Esophagus (tissue), 2 donors: ENCODE measurements around the gene NCOA1. TPM values are rescaled to one million over a fixed set of nuclear protein-coding genes. Genes with fewer than 3 reads are reported as not detected.

ENCODE experiments used
- H3K27ac ChIP-seq, 2 donors: one replicate each; pipeline ENCODE4 v1.5.1; 2013; ENCODE audit warnings: low read depth in 2 of 2, mild to moderate bottlenecking in 2 of 2, inconsistent platforms in 1 of 2, low read length in 1 of 2, moderate library complexity in 1 of 2
- H3K27me3 ChIP-seq, 2 donors: one replicate each; pipeline ENCODE4 v1.6.1; 2013; ENCODE audit warnings: low read length in 2 of 2, control low read depth in 1 of 2, mild to moderate bottlenecking in 1 of 2; ENCODE audit not compliant: insufficient read depth in 2 of 2, control insufficient read depth in 1 of 2
- H3K36me3 ChIP-seq, 2 donors: one replicate each; pipeline ENCODE4 v1.6.1; 2013; ENCODE audit warnings: low read length in 1 of 2; ENCODE audit not compliant: control insufficient read depth in 2 of 2, insufficient read depth in 2 of 2
- H3K4me1 ChIP-seq, 2 donors: one replicate each; pipeline ENCODE4 v1.6.1; 2013; ENCODE audit warnings: low read length in 1 of 2; ENCODE audit not compliant: control insufficient read depth in 2 of 2, insufficient read depth in 2 of 2
- H3K4me3 ChIP-seq, 2 donors: one replicate each; pipeline ENCODE4 v1.5.1; 2013; ENCODE audit warnings: low read length in 2 of 2, mild to moderate bottlenecking in 2 of 2, low read depth in 1 of 2, moderate library complexity in 1 of 2
- H3K9me3 ChIP-seq, 2 donors: one replicate each; pipeline ENCODE4 v1.6.1; 2013; ENCODE audit warnings: mild to moderate bottlenecking in 2 of 2, low read depth in 1 of 2, low read length in 1 of 2, moderate library complexity in 1 of 2; ENCODE audit not compliant: control insufficient read depth in 2 of 2, insufficient read depth in 1 of 2
- WGBS, 2 donors: extraction: QIAGEN DNeasy Blood & Tissue Kit; methylation state at CpG; one replicate each; pipeline ENCODE4 v1.1.7; 2013; 5-methylcytosine and 5-hydroxymethylcytosine counted together
- polyA plus RNA-seq, 2 donors: library from polyadenylated mRNA; stranded (reverse); fragments of 200-250 nt; gene quantifications; one replicate each; pipeline ENCODE4 v1.2.3, GENCODE V29; 2013
- donor health status: healthy with polysubstance abuse.
- donor health status: Bipolar disorder and iron deficiency.

NCOA1 gene
- polyA plus RNA-seq, 2 donors = 8.7 to 13.7 TPM

GRCh38 chr2:24743924-24744323 lies 252.9 kb downstream of the NCOA1 start:
- Histone ChIP-seq H3K9me3 (no peaks in the 10 kb centered on the region), H3K4me3 (no peak overlapping the region), H3K4me1 (no peaks in the 10 kb centered on the region), H3K27ac (no peak overlapping the region), H3K27me3 (no peaks in the 10 kb centered on the region), H3K36me3 (peaks cover 6 to 7% of the 10 kb centered on the region in 2 donors)
- WGBS, 2 donors = 70 to 76% methylated on average over 3 of the region's 3 CpGs

- no peaks in the 10 kb centered on the region for H3K9me3 ChIP-seq
- H3K4me3 ChIP-seq = no peak overlapping the region
- H3K36me3 ChIP-seq = peaks cover 6 to 7% of the 10 kb centered on the region in 2 donors
- no peaks in the 10 kb centered on the region for H3K27me3 ChIP-seq
- no peaks in the 10 kb centered on the region for H3K4me1 ChIP-seq
- H3K27ac ChIP-seq = no peak overlapping the region
- 43 to 73% methylated on average over 1 of the region's 1 CpG for WGBS, 2 donors
These were observed 253.3 kb downstream of the NCOA1 start for GRCh38 chr2:24744356-24744755.

GRCh38 chr2:24745825-24746224 lies 254.8 kb downstream of the NCOA1 start:
- no peaks in the 10 kb centered on the region for H3K9me3 ChIP-seq
- no peak overlapping the region for H3K4me3 ChIP-seq
- H3K4me1 ChIP-seq = no peaks in the 10 kb centered on the region
- no peak overlapping the region for H3K27ac ChIP-seq
- 87 to 88% methylated on average over 2 of the region's 2 CpGs for WGBS, 2 donors
- no peaks in the 10 kb centered on the region for H3K27me3 ChIP-seq
- H3K36me3 ChIP-seq = peaks cover 6 to 7% of the 10 kb centered on the region in 2 donors

- Histone ChIP-seq H3K4me3 (no peak overlapping the region), H3K27me3 (no peaks in the 10 kb centered on the region), H3K4me1 (no peaks in the 10 kb centered on the region), H3K9me3 (no peaks in the 10 kb centered on the region), H3K36me3 (no peaks in the 10 kb centered on the region), H3K27ac (no peak overlapping the region)
- 95 to 96% methylated on average over 3 of the region's 3 CpGs for WGBS, 2 donors
These were observed 256.2 kb downstream of the NCOA1 start for GRCh38 chr2:24747299-24747698.

- no peak overlapping the region for H3K27ac ChIP-seq
- H3K4me3 ChIP-seq = no peak overlapping the region
- peaks cover 1 to 3% of the 10 kb centered on the region in 2 donors for H3K36me3 ChIP-seq
- no peaks in the 10 kb centered on the region for H3K4me1 ChIP-seq
- 90 to 96% methylated on average over 7 of the region's 7 CpGs for WGBS, 2 donors
- no peaks in the 10 kb centered on the region for H3K27me3 ChIP-seq
- H3K9me3 ChIP-seq = no peaks in the 10 kb centered on the region
These were observed 258.1 kb downstream of the NCOA1 start for GRCh38 chr2:24749069-24749691.

- H3K4me3 ChIP-seq = no peak overlapping the region
- no peaks in the 10 kb centered on the region for H3K9me3 ChIP-seq
- H3K36me3 ChIP-seq = peaks cover 3 to 5% of the 10 kb centered on the region in 2 donors
- H3K4me1 ChIP-seq = no peaks in the 10 kb centered on the region
- WGBS, 2 donors = 80 to 85% methylated on average over 3 of the region's 3 CpGs
- no peak overlapping the region for H3K27ac ChIP-seq
- H3K27me3 ChIP-seq = no peaks in the 10 kb centered on the region
These were observed 264.1 kb downstream of the NCOA1 start for GRCh38 chr2:24754985-24755705.

- no peaks in the 10 kb centered on the region for H3K4me1 ChIP-seq
- H3K27me3 ChIP-seq = no peaks in the 10 kb centered on the region
- no peak overlapping the region for H3K27ac ChIP-seq
- no peak overlapping the region for H3K4me3 ChIP-seq
- H3K9me3 ChIP-seq = no peaks in the 10 kb centered on the region
- WGBS, 2 donors = 95 to 100% methylated on average over 1 of the region's 1 CpG
- H3K36me3 ChIP-seq = peaks cover 3 to 5% of the 10 kb centered on the region in 2 donors
These were observed 265.7 kb downstream of the NCOA1 start for GRCh38 chr2:24756789-24757188.

- no peak overlapping the region for H3K4me3 ChIP-seq
- 91 to 92% methylated on average over 5 of the region's 5 CpGs for WGBS, 2 donors
- no peaks in the 10 kb centered on the region for H3K4me1 ChIP-seq
- H3K9me3 ChIP-seq = no peaks in the 10 kb centered on the region
- H3K36me3 ChIP-seq = peaks cover 3 to 11% of the 10 kb centered on the region in 2 donors
- no peak overlapping the region for H3K27ac ChIP-seq
- H3K27me3 ChIP-seq = no peaks in the 10 kb centered on the region
These were observed 270.8 kb downstream of the NCOA1 start for GRCh38 chr2:24761866-24762265.

- no peak overlapping the region for H3K4me3 ChIP-seq
- no peak overlapping the region for H3K27ac ChIP-seq
- H3K4me1 ChIP-seq = no peaks in the 10 kb centered on the region
- peaks cover 3 to 11% of the 10 kb centered on the region in 2 donors for H3K36me3 ChIP-seq
- no peaks in the 10 kb centered on the region for H3K9me3 ChIP-seq
- 70% methylated on average over 2 of the region's 2 CpGs for WGBS, 2 donors
- no peaks in the 10 kb centered on the region for H3K27me3 ChIP-seq
These were observed 271.5 kb downstream of the NCOA1 start for GRCh38 chr2:24762518-24762917.

- H3K4me3 ChIP-seq = no peak overlapping the region
- 93 to 97% methylated on average over 4 of the region's 4 CpGs for WGBS, 2 donors
- H3K27me3 ChIP-seq = no peaks in the 10 kb centered on the region
- no peaks in the 10 kb centered on the region for H3K4me1 ChIP-seq
- peaks cover 3 to 9% of the 10 kb centered on the region in 2 donors for H3K36me3 ChIP-seq
- H3K27ac ChIP-seq = no peak overlapping the region
- no peaks in the 10 kb centered on the region for H3K9me3 ChIP-seq
These were observed 272.8 kb downstream of the NCOA1 start for GRCh38 chr2:24763843-24764242.
